HepG2 (cell line): ENCODE results near the gene ZNF747. TPM values are rescaled to one million over a fixed set of nuclear protein-coding genes. Genes with fewer than 3 reads are reported as not detected.

Source experiments
- ATAC-seq: fragments of 200-7000 bp; cut with Tn5 transposase; 3 replicates; pipeline ENCODE4 v1.9.1; 2020; ENCODE audit warnings: mild to moderate bottlenecking, moderate library complexity
- BruUV-seq: library from RNA; stranded (reverse); fragments of 400-500 nt; replicated peaks from 2 replicates; lab custom pipeline; 2021; lab: Mats Ljungman, UMichigan
- CTCF ChIA-PET: fragments of 300-600 bp; formaldehyde crosslinking; extraction: SDS; loops from one replicate; lab custom pipeline; 2021; ENCODE audit warnings: low total read pairs, inconsistent platforms, low intra/inter-chr PET ratio; lab: Yijun Ruan, JAX
- POLR2A ChIA-PET: fragments of 350-600 bp; sonication (Branson Sonifier 250); formaldehyde crosslinking; loops from one replicate; lab custom pipeline; 2020; ENCODE audit warnings: antibody characterized with exemption, inconsistent platforms; lab: Yijun Ruan, JAX
- DNase-seq: peaks from one replicate; pipeline ENCODE4 v3.0.0-alpha.2; 2015; ENCODE audit warnings: low spot score
- FAIRE-seq: peaks from 3 replicates; lab custom pipeline; 2011; peaks lifted over from hg19 to GRCh38; lab: Jason Lieb, UNC
- H2AFZ ChIP-seq: one replicate; pipeline ENCODE4 v1.6.1; 2011; ENCODE audit warnings: low read length, inconsistent platforms
- H3K27ac ChIP-seq: fragments of 300-600 bp; 3 replicates; pipeline ENCODE4 v1.8.0; 2011; ENCODE audit warnings: mixed run types, mild to moderate bottlenecking, mixed read lengths, low read length, inconsistent platforms; ENCODE audit not compliant: insufficient read depth; ENCODE audit errors: extremely low read length
- H3K27me3 ChIP-seq, 2 experiments: fragments of 200-600 bp in 1 of 2; 2 replicates in 1 of 2; 3 replicates in 1 of 2; pipeline versions ENCODE4 v1.6.0 to v1.8.0; 2011; ENCODE audit warnings: low read length in 2 of 2, mild to moderate bottlenecking in 2 of 2, moderate library complexity in 2 of 2, inconsistent platforms in 1 of 2; ENCODE audit not compliant: insufficient read depth in 2 of 2, control insufficient read depth in 1 of 2
- H3K36me3 ChIP-seq, 2 experiments: fragments of 200-600 bp in 1 of 2; replicated peaks in 1 of 2; 2 replicates in 1 of 2; 3 replicates in 1 of 2; pipeline versions ENCODE4 v1.5.1 to v1.8.0; 2011; ENCODE audit warnings: low read length in 2 of 2, inconsistent platforms in 1 of 2; ENCODE audit not compliant: insufficient read depth in 2 of 2, control insufficient read depth in 1 of 2
- H3K4me1 ChIP-seq: 2 replicates; pipeline ENCODE4 v1.5.1; 2012; ENCODE audit warnings: low read length, inconsistent platforms; ENCODE audit not compliant: insufficient read depth
- H3K4me2 ChIP-seq: 2 replicates; pipeline ENCODE4 v1.6.0; 2011; ENCODE audit warnings: low read depth, low read length, inconsistent platforms
- H3K4me3 ChIP-seq, 3 experiments: fragments of 200-600 bp in 1 of 3; sonication (generic), shearing (Covaris generic) in 1 of 3; replicated peaks in 1 of 3; 2 replicates each; pipeline ENCODE4 v1.5.1; 2011 to 2016; ENCODE audit warnings: low read length in 3 of 3, inconsistent platforms in 2 of 3, low read depth in 2 of 3, mild to moderate bottlenecking in 2 of 3, control low read depth in 1 of 3, mixed read lengths in 1 of 3; ENCODE audit not compliant: insufficient read depth in 1 of 3
- H3K79me2 ChIP-seq: one replicate; pipeline ENCODE4 v1.6.1; 2011; ENCODE audit warnings: low read length, inconsistent platforms; ENCODE audit not compliant: insufficient read depth
- H3K9ac ChIP-seq: 2 replicates; pipeline ENCODE4 v1.6.0; 2011; ENCODE audit warnings: mild to moderate bottlenecking, low read depth, low read length, inconsistent platforms; ENCODE audit not compliant: insufficient read depth
- H3K9me3 ChIP-seq: 2 replicates; pipeline ENCODE4 v1.5.1; 2012; ENCODE audit warnings: mild to moderate bottlenecking, low read length
- H4K20me1 ChIP-seq: 2 replicates; pipeline ENCODE4 v1.6.0; 2011; ENCODE audit warnings: inconsistent platforms, mild to moderate bottlenecking, low read length, moderate library complexity; ENCODE audit not compliant: insufficient read depth
- CAMTA2 ChIP-seq: sonication (generic); formaldehyde crosslinking; IDR thresholded peaks from 2 replicates; pipeline ENCODE4 v1.4.0; 2020; ENCODE audit warnings: mild to moderate bottlenecking, missing genetic modification reagents, borderline replicate concordance
- CBX2 ChIP-seq, 2 experiments: fragments of 200-600 bp in 1 of 2; sonication (generic); formaldehyde crosslinking in 1 of 2; IDR thresholded peaks; 2 replicates each; pipeline versions ENCODE4 v1.7.0 to v1.8.1; 2018 to 2022; ENCODE audit warnings: low read depth in 2 of 2, low read length in 1 of 2, mild to moderate bottlenecking in 1 of 2, missing genetic modification reagents in 1 of 2
- CHD4 ChIP-seq: fragments of 200-600 bp; sonication (generic); IDR thresholded peaks from 2 replicates; pipeline ENCODE4 v1.7.0; 2017; ENCODE audit warnings: mild to moderate bottlenecking, low read length, borderline replicate concordance
- GATAD1 ChIP-seq: IDR thresholded peaks from 2 replicates; pipeline ENCODE4 v1.6.1; 2016; ENCODE audit warnings: missing genetic modification reagents, missing compliant biosample characterization
- HDAC2 ChIP-seq: sonication (generic); formaldehyde crosslinking; IDR thresholded peaks from 2 replicates; pipeline ENCODE4 v1.4.0; 2020; ENCODE audit warnings: missing genetic modification reagents
- KLF12 ChIP-seq: sonication (generic); formaldehyde crosslinking; IDR thresholded peaks from 2 replicates; pipeline ENCODE4 v1.4.0; 2020; ENCODE audit warnings: missing genetic modification reagents, borderline replicate concordance
- RAD21 ChIP-seq: fragments of 450-650 bp; formaldehyde crosslinking; IDR thresholded peaks from 2 replicates; pipeline ENCODE4 v1.5.0; 2020; ENCODE audit warnings: mild to moderate bottlenecking
- SMC3 ChIP-seq: IDR thresholded peaks from 2 replicates; pipeline ENCODE4 v1.6.1; 2011; ENCODE audit warnings: low read length, improper control_type of control experiment
- SUZ12 ChIP-seq: fragments of 150-350 bp; IDR thresholded peaks from 2 replicates; pipeline ENCODE4 v1.6.1; 2014; ENCODE audit warnings: low read depth, low read length
- ZKSCAN8 ChIP-seq: IDR thresholded peaks from 2 replicates; pipeline ENCODE4 v1.6.1; 2016; ENCODE audit warnings: borderline replicate concordance, missing genetic modification reagents, missing compliant biosample characterization
- ZNF253 ChIP-seq: sonication (generic); formaldehyde crosslinking; IDR thresholded peaks from 2 replicates; pipeline ENCODE4 v1.8.0; 2022; ENCODE audit warnings: mild to moderate bottlenecking, missing genetic modification reagents, borderline replicate concordance
- ZNF572 ChIP-seq: sonication (generic); formaldehyde crosslinking; IDR thresholded peaks from 2 replicates; pipeline ENCODE4 v1.5.1; 2020; ENCODE audit warnings: mild to moderate bottlenecking, missing genetic modification reagents
- ZSCAN12 ChIP-seq: sonication (generic); formaldehyde crosslinking; IDR thresholded peaks from 2 replicates; pipeline ENCODE4 v1.9.0; 2021; ENCODE audit warnings: mild to moderate bottlenecking, missing genetic modification reagents
- WGBS: methylation state at CpG from one replicate; pipeline ENCODE4 v1.1.6; 2017; ENCODE audit warnings: low lambda C conversion rate; 5-methylcytosine and 5-hydroxymethylcytosine counted together
- in situ Hi-C: cut with HindIII; loops from 2 replicates; pipeline ENCODE4 v1.10.0; 2017; ENCODE audit warnings: low pct_unique_long_range_greater_than_20kb; ENCODE audit not compliant: extremely low pct_ligation_motif_present
- intact Hi-C: fragments of 100-400 bp; cut with micrococcal nuclease; formaldehyde crosslinking; loops from one replicate; pipeline ENCODE4 v1.10.0; 2022; ENCODE audit not compliant: unreplicated experiment
- polyA plus RNA-seq, 8 experiments: library from polyadenylated mRNA; depleted of rRNA in 3 of 8; stranded (reverse) in 7 of 8; unstranded in 1 of 8; fragments of >200 nt; fragmentation: Illumina TruSeq in 4 of 8; extraction: Trizol in 4 of 8; gene quantifications; 2 replicates each; pipeline versions ENCODE4 v1.2.1 to v1.2.3, GENCODE V29; 2011 to 2016; ENCODE audit warnings: low read depth in 4 of 8, missing spikeins in 1 of 8, mixed read lengths in 1 of 8; ENCODE audit not compliant: insufficient read depth in 1 of 8
- total RNA-seq, 5 experiments: library from RNA; depleted of rRNA; stranded (reverse); fragments of >200 nt; fragmentation: Illumina TruSeq; extraction: Trizol; gene quantifications; 2 replicates each; pipeline ENCODE4 v1.2.3, GENCODE V29; 2016; ENCODE audit warnings: low read depth in 1 of 5
- TF ChIP-seq, protein P1 (sequence below): sonication (generic); formaldehyde crosslinking; IDR thresholded peaks from 2 replicates; pipeline ENCODE4 v1.4.0; 2020; ENCODE audit warnings: mild to moderate bottlenecking, missing genetic modification reagents

The ZNF747 gene
- total and polyA plus RNA-seq, 2 of the 13 experiments (the other 11 are each of a cell fraction or from before 2014, with no cell fraction given), result 7.2 to 10.2 TPM

DNA sequence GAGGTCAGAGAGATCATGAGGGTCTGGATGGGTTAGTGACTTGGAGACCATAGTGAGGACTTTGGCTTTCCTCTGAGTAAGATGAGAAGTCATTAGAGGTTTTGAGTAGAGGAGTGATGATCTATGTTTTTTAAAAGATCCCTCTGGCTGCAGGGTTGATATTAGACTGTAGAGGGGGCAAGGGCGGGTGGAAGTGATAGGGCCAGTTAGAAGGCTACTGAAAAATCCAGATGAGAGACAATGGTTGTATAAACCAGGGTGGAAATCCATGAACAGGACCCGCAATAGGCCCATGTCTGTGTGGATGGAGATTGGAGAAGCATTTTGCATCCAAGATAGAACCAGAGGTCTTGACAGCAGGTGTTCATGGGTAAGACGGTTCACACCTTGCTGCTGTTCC is 52.3 kb downstream of the ZNF747 start:
- 69% methylated on average over 3 of the region's 3 CpGs for WGBS
- no peaks in the 10 kb centered on the region for H3K79me2 ChIP-seq
- CTCF ChIA-PET, result no interaction called here
- in situ Hi-C loops (no loop called here), intact Hi-C loops (no loop called here)
- BruUV-seq, result no TSS peak
- no peak overlapping the region for H3K4me3 ChIP-seq
- no peaks in the 10 kb centered on the region for H4K20me1 ChIP-seq
- H3K4me1 ChIP-seq, result peaks cover 22% of the 10 kb centered on the region
- DNase-seq (no peak), ATAC-seq (peak; percentile 55), FAIRE-seq (no peak)
- H3K27ac ChIP-seq, result no peak overlapping the region
- no peaks in the 10 kb centered on the region for H3K36me3 ChIP-seq
- TF ChIP-seq HDAC2 (CRISPR knock-in tag), result no peak
- TF ChIP-seq ZSCAN12 (CRISPR knock-in tag), result no peak
- TF ChIP-seq KLF12 (CRISPR knock-in tag), result peak; percentile 99
- TF ChIP-seq GATAD1, result no peak
- TF ChIP-seq RAD21 (CRISPR knock-in tag), result 0 out of 2 replicates have a peak, but pooled peaks have one; percentile 24
- TF ChIP-seq CBX2 (IDR thresholded peaks at IDR 0.05; ENCODE audit: low read depth, low read length), result no peak
- TF ChIP-seq CBX2 (CRISPR knock-in tag; IDR thresholded peaks at IDR 0.05; ENCODE audit: low read depth), result no peak
- peak; percentile 55; the same call in 1 of the 2 replicates for TF ChIP-seq SMC3
- TF ChIP-seq ZKSCAN8 (CRISPR knock-in tag), result no peak
- no peak for TF ChIP-seq ZNF253 (CRISPR knock-in tag)
- TF ChIP-seq ZNF572 (CRISPR knock-in tag), result no peak
- no peak for TF ChIP-seq CAMTA2 (CRISPR knock-in tag)
- TF ChIP-seq, protein P1, sequence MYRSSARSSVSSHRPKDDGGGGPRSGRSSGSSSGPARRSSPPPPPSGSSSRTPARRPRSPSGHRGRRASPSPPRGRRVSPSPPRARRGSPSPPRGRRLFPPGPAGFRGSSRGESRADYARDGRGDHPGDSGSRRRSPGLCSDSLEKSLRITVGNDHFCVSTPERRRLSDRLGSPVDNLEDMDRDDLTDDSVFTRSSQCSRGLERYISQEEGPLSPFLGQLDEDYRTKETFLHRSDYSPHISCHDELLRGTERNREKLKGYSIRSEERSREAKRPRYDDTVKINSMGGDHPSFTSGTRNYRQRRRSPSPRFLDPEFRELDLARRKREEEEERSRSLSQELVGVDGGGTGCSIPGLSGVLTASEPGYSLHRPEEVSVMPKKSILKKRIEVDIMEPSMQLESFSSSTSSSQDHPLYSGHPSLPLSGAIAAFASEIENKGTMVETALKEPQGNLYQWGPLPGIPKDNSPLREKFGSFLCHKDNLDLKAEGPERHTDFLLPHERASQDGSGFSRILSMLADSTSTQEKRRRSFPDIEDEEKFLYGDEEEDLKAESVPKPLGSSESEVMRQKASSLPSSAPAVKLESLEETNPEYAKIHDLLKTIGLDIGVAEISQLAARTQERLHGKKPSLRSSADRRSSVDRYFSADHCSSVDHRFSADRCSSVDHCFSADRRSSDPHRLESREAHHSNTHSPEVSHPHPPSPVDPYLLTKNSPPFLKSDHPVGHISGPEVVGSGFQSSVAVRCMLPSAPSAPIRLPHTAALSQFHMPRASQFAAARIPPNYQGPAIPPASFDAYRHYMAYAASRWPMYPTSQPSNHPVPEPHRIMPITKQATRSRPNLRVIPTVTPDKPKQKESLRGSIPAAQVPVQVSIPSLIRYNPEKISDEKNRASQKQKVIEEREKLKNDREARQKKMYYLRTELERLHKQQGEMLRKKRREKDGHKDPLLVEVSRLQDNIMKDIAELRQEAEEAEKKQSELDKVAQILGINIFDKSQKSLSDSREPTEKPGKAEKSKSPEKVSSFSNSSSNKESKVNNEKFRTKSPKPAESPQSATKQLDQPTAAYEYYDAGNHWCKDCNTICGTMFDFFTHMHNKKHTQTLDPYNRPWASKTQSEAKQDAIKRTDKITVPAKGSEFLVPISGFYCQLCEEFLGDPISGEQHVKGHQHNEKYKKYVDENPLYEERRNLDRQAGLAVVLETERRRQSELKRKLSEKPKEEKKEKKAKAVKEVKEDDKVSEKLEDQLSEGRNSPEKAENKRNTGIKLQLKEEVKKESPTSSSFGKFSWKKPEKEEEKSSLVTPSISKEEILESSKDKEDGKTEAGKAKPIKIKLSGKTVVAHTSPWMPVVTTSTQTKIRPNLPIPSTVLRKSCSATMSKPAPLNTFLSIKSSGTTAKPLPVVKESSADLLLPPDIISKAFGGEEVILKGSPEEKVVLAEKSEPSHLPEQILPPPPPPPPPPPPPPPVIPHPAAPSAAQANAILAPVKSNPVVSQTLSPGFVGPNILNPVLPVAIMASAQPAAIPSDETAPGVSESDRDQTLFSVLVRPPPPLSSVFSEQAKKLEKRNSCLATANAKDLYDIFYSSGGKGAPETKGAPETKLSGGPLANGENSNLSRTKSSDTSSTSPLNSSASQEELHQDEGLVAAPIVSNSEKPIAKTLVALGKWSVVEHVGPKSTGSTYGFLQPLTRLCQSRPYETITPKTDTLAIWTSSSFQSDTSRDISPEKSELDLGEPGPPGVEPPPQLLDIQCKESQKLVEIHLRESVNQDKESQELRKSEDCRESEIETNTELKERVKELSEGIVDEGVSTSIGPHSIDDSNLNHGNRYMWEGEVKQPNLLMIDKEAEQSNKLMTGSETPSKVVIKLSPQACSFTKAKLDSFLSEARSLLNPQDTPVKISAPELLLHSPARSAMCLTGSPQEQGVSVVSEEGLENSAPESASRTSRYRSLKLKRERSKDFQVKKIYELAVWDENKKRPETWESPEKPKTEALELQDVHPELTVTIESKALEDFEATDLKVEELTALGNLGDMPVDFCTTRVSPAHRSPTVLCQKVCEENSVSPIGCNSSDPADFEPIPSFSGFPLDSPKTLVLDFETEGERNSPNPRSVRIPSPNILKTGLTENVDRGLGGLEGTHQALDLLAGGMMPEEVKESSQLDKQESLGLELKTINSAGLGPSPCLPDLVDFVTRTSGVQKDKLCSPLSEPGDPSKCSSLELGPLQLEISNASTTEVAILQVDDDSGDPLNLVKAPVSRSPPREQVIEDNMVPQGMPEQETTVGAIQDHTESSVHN (CRISPR knock-in tag), result no peak
- TF ChIP-seq SUZ12, result no peak
- no peak for TF ChIP-seq CHD4
- H3K9me3 ChIP-seq, result no peaks in the 10 kb centered on the region
- H3K9ac ChIP-seq, result no peak overlapping the region
- H3K4me2 ChIP-seq, result no peak overlapping the region
- H3K27me3 ChIP-seq, result peaks cover 0 to 4% of the 10 kb centered on the region in 2 experiments; a peak in 1 of 5 replicates
- H2AFZ ChIP-seq, result no peak overlapping the region
- POLR2A ChIA-PET, result no interaction called here
